ENCODE data around the gene FRMD1.

Gene FRMD1

DNA sequence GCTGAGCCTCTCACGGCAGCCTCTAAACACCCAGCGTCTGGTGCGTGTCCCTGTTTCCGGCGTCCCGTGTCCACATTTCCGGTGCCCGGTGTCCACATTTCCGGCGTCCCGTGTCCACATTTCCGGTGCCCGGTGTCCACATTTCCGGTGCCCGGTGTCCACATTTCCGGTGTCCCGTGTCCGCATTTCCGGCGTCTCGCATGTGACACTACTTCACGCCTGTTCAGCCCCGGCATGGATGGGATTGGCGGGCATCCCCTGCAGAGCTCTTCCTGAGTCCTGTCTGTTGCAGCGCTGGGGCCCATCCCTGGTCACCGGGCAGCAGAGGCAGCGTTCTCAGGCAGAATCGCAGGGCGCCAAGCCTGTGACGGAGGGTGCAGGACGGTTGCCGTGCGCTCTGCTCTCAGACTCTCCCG lies 3.2 kb downstream of the FRMD1 start:
- DNase-seq: no peak

DNA sequence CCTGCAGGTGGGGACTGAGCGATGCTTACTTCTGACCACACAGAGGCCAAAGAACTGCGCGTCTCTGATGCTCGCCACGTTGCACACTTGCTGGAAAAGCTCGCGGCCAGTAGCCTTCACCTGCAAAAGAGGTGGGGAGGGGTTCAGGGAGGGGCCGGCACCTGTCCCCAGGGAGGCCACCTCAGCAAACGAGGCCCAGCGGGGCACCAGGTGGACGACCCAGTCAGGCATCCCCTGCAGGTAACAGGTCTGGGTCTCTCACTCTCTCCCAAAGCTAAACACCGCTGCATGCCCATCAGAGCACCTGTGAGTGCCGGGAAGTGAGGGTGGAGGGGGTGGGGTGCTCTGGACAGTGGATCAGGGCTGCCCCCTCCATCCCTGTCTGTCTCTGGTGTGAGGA lies 3.8 kb downstream of the FRMD1 start:
- no peak for DNase-seq

DNA sequence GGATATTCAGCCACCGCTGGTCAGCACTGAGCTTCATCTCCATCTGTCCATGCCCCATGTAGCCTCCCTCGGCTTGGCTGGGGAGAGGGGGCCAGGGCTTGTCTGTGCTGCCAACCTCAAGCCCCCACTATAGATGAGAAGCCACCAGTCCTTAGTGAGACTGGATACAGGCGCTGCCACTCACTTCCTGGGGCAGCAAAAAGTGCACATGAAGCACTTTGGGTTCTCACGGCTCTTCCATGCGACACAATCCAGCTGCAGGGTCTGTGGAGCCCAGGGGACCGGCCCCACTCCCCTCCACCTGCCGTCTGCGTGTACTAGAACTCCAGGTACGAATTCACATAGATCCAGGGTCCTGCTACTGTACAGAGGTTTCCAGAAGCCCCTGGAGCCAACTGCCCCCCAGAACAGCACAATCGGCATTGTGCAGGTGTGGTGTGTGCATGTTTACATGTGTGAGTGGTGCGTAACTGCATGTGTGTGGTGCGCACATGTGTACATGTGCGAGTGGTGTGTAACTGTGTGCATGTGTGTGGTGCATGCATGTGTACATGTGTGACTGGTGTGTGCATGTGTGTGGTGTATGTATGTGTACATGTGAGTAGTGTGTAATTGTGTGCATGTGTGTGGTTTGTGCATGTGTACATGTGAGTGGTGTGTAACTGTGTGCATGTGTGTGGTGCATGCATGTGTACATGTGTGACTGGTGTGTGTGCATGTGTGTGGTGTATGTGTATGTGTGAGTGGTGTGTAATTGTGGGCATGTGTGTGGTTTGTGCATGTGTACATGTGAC lies 4.9 kb downstream of the FRMD1 start:
- DNase-seq: no peak

DNA sequence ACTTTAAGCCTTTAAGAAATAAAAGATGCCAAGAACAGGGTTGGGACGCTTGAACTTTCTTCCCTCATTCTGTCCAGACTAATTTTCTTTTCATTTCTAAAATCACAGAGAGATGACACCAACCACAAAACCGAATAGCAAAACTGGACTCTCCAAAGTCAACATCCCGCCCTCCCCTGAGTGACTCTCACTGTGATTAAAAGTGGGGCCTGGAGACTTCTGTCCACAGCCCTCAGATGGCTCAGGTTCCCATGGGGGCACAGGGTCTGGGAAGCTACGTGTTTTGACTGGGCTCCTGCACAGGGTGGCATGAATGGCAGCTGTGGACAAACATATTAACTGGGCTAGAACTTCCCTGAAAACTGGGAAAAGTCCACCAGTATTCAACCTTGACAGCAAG lies 6.3 kb downstream of the FRMD1 start:
- DNase-seq: no peak

GRCh38 chr6:168072261-168072660 lies 6.8 kb downstream of the FRMD1 start:
- DNase-seq: no peak

DNA sequence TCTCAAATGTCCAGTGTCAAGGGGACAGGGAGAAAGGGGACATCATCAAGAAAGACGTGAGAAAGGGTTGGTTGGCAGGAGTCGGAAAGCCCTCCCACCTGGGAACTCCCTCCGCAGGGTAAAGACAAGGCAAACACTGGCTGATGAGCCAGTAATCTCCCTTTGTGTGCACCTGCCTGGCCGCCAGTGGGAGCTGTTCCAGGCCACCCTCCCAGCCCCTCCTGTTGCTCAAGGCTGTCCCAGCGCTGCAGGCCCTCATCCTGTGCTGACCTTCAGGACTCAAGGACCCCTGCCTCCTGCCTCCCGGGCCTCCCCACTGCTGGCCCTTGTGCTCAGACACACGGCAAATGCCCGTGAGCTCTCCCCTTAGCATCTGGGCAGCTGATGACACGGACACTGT lies 7.4 kb downstream of the FRMD1 start:
- DNase-seq: no peak

DNA sequence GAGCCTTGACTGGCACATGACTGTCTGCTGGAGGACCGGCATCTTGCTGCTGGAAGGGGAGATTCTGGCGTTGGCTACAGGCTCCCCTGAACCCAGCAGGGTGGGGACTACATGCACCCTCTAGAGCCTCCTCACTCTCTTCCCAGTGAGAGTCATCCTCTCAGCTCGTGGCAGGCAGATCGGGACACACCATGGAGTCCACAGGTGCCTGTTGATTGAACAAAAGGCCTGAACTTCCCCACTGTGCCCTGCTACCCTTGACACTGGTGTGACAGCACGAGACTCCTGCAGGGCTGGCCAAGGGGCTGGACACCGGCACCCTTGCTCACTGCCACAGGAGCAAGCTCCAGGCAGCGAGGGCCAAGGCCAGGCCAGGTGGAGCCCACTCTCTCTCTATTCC lies 8.2 kb downstream of the FRMD1 start:
- no peak for DNase-seq

DNA sequence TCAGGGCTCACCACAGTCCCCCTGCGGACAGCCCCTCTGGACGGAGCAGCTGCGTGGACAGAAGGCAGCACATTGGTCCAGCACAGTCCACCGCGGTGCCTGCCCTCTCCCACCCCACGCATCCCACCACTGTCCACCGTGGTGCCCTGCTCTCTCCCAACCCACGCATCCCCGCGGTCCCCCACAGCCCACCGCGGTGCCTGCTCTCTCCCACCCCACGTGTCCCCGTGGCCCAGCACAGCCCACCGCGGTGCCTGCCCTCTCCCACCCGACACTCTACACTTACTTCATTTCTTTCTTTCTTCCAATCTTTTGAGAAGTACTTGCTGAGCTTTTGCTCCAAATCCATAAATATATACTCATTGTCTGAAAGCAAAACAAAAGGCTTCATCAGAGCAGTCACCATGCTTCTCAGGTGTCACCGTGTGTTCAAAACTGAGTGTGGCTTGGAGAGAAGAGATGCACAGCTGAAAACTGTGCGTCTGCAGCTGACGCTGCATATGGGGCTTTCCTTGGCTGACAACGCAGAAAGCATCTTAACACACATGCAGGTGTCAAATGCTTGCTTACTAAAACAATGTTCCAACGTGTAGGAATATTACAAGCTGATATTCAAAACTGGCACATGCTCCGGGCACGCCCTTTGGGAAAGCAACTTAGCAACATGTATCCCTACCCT lies 11.8 kb downstream of the FRMD1 start:
- no peak for DNase-seq

- no peak for DNase-seq
These were observed 14.7 kb downstream of the FRMD1 start for GRCh38 chr6:168064226-168064807.

DNA sequence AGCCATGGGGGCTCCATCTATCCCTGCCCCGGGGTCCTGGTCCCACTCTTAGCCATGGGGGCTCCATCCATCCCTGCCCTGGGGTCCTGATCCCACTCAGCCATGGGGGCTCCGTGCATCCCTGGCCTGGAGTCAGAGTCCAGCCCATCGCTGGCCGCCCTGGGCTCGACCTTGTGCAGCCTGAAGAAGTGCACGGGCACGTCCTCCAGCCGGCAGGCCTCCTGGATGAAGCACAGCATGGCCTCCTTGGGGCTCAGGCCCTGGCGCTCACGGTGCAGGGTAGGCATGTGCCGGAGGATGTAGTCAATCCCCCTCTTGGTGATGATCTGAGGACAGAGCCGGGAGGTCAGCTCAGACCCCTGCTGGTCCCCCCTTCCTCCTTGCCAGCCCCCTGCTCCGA lies 15.6 kb downstream of the FRMD1 start:
- no peak for DNase-seq

DNA sequence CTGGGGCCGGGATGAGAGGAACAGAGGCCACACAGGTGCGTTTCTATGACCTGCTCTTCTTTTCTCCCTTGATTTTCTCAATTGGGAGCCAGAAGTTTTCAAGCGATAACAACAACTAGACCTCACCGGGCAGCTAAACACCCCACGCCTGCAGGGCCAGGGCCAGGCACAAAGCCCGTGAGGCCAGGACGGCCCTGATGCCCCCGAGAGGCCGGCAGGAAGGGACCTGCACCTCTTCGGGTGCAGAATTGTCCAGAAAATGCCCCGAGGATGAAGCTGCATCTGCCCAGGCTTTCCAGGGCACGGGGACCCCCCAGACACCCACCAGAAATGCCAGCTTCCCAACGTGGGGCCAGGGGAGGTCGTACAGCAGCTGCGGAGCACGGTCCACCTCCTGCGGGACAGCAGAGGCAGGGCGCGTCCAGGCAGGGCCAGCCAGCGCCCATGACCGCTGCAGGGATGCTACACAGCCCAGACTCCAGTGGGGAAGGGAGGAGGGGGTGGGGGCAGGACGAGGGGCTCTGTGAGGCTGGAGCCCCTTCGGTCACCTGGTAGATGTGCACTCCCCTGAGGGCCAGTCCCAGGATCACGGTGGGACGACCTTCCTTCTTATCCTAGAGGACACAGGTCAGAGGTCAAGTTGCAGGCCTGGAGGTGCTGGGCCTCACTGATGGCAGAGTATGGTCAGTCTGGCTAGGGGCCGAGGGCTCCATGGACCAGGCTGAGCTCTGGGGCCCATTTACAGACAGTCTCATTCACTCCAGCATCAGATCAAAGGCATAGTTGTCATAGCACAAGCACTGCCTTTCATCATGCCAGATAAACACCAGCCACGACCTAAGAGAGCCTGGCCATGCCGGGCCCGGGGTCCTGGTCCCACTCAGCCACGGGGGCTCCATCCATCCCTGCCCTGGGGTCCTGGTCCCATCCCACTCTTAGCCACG lies 16.4 kb downstream of the FRMD1 start:
- no peak for DNase-seq

- no peak for DNase-seq
These were observed 17.5 kb downstream of the FRMD1 start for GRCh38 chr6:168061269-168062210.

DNA sequence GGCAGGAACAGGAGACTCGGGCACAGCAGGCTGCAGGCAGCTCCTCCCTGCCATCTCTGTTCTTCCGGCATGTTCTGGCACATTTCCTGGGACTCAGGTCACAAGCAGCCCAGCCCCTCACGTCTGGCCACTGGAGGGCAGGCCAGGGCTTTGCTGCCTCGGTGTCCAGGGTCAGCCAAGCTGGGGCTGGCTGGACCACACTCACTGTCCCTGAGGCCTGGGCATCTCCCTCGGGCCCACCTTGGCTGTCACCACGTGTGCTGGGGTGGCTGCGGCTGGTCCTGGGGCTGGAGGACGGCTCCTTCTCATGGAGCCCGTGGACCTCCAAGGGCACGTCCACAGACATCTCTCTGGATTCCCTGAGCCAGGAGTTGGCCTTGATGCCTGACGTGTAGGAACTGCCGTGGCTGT lies 18.5 kb downstream of the FRMD1 start:
- DNase-seq: no peak

- no peak for DNase-seq
These were observed 20.1 kb downstream of the FRMD1 start for GRCh38 chr6:168058691-168059551.

DNA sequence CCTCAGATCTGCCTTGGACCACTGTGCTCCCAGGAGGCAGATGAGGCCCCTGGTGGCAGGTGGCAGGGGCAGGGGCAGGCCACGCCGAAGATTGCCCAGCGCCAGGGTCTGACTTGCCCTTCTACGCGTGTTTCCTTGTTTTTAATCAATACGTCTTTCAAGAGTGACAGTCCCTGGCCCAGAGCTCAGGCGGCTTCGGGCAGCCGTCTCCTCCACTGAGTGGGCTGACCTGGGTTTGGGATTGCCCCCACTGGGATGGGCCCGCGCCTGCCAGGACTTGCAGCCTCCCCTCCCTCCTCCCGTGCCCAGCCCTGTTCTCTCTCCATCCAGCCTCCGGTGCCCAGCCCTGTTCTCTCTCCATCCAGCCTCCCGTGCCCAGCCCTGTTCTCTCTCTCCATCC lies 21.2 kb downstream of the FRMD1 start:
- no peak for DNase-seq

- no peak for DNase-seq
These were observed 22.0 kb downstream of the FRMD1 start for GRCh38 chr6:168056892-168057527.

DNA sequence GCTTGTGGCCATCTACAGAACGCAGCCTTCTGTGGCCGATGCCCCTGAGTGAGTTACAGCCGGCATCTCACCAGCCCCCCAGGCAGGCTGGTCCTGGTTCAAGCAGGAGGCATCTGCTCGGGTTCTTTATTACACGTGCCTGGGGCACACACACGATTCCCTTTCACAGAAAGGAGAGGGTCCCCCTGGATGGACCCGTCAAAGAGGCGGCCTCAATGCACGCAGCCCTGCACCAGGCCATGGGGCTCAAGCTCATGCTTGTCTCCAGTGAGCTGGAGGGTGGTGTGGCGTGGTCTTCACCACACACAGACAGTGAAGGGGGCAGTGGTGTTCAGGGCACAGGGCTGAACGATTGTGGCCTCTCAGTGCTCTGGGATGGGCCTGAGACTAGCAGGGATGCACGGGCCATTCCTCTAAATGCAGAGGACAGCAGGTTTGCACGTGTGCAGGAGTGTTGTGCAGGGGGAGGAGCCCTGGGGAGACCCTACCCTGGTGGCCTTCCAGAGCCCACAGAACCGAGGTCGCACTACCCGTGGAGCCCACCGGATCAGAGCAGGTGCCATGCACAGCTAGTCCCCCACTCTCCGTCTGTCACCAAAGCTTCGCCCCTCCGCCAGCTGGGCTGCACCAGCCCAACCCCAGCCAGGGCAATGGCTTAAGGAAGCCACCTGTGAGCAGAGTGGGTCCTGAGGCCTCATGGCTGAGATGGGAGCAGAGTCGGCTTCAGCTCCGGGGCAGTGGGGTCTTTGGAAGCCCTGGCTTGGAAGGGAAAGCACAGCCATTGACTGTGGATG lies 23.1 kb downstream of the FRMD1 start:
- no peak for DNase-seq

DNA sequence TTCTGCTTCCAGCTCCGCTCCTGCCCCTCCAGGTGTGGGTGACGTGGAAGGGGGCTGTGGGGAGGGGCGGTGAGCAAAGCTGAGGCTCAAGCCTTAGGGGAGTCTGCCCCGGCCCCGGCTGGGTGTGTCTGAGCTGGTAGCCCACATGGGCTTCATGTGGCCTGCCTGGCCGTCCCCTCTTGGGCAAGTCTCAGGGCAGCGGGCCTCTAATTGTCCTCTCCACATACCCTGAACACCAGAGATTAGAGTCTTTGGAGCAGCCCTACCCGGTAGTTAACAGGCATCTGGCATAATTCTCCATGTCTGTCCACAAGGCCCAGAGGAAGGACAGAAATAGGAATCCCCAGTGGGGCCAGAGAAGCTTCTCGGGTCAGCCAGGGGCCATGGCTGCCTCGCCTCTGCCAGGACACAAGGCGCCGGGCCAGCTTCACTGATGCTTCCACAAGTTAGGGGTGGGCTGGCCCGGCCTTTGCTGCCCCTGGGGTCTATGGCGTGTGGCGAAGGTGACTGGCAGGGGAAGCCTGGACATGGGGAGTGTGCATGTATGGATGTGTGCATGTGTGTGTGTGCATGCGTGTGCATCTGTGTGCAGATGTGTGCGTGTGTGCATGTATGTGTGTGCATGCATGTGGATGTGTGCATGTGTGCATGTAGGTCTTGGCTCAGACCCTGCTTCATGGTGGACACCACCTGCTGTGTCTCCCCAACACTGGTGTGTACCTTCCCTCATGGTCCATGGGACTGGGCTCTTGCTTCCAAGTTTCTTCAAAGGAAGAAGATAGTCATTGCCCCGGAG lies 24.0 kb downstream of the FRMD1 start:
- no peak for DNase-seq

Data from CD4-positive, alpha-beta T cell treated with Interleukin-21 for 1 hour (primary cell).